Measurements from ENCODE around the gene ALKBH1. TPM values are rescaled to one million over a fixed set of nuclear protein-coding genes. Genes with fewer than 3 reads are reported as not detected.

The ALKBH1 gene
- total RNA-seq, 4 donors from 2014 or later = 9.7 to 12.7 (median 11.3) TPM

DNA sequence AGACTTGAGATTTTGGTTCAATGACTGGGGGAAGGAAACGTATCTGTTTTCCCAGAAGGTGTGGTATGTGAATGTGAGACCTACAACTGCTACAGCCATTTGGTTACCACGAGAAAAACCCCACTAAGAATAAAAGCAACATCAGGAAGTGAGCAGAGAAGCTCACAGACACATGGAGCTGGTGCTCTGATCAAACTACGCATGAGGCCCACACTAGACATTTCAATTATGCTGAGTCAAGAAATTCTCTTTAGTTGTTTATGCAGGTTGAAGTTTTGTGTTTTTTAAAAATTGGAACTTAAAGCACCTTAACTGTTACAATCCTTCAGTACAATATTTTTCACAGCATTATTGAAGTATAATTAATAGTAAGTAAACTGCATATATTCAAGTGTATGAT is 82.5 kb downstream of the ALKBH1 start:
- Histone ChIP-seq H3K36me3 (no peaks in the 10 kb centered on the region), H3K27me3 (no peaks in the 10 kb centered on the region), H3K4me3 (no peak overlapping the region), H3K9me3 (peaks cover 0 to 3% (median 0%) of the 10 kb centered on the region in 3 donors), H3K4me1 (no peaks in the 10 kb centered on the region), H3K27ac (no peak overlapping the region)
- TF ChIP-seq POLR2A (IDR thresholded peaks at IDR 0.05) = no peak
- TF ChIP-seq, protein P1, sequence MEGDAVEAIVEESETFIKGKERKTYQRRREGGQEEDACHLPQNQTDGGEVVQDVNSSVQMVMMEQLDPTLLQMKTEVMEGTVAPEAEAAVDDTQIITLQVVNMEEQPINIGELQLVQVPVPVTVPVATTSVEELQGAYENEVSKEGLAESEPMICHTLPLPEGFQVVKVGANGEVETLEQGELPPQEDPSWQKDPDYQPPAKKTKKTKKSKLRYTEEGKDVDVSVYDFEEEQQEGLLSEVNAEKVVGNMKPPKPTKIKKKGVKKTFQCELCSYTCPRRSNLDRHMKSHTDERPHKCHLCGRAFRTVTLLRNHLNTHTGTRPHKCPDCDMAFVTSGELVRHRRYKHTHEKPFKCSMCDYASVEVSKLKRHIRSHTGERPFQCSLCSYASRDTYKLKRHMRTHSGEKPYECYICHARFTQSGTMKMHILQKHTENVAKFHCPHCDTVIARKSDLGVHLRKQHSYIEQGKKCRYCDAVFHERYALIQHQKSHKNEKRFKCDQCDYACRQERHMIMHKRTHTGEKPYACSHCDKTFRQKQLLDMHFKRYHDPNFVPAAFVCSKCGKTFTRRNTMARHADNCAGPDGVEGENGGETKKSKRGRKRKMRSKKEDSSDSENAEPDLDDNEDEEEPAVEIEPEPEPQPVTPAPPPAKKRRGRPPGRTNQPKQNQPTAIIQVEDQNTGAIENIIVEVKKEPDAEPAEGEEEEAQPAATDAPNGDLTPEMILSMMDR (IDR thresholded peaks at IDR 0.05) = no peak
- no peak for TF ChIP-seq EP300 (IDR thresholded peaks at IDR 0.05)
- no peak for TF ChIP-seq POLR2AphosphoS5 (IDR thresholded peaks at IDR 0.05)
- ATAC-seq = no peak
- 49 to 66% methylated on average over 3 of the region's 3 CpGs for whole genome bisulfite sequencing, 2 donors (ENCODE audit: low coverage in 1 of 2)

DNA sequence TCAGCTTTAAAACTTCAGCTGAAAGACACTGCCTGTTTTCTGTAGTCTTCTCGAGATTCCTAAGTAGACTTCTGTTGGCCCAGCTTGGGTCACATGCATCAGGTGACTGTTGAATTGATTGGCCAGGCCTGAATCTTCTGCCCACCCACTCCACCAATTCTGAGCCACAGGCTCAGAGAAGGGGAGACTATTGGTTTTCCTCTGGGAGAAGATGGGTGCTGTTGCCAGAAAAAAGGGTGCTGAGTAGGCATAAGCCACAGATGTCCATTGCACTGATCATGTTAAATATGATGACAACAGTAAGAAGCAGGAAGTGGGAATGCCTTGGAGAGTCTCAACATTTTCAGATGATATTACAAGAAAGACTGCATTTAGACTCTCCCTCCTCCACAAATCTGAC is 84.6 kb downstream of the ALKBH1 start:
- peak; percentile 62 for ATAC-seq
- no peaks in the 10 kb centered on the region for H3K4me1 ChIP-seq
- no peak overlapping the region for H3K4me3 ChIP-seq
- H3K27me3 ChIP-seq = no peaks in the 10 kb centered on the region
- WGBS, 2 donors (ENCODE audit: low coverage in 1 of 2) = 88% methylated on average over 1 of the region's 1 CpG; no CpG with 5 or more reads in 1 of the 2 donors
- no peaks in the 10 kb centered on the region for H3K9me3 ChIP-seq
- no peak overlapping the region for H3K27ac ChIP-seq
- no peaks in the 10 kb centered on the region for H3K36me3 ChIP-seq
- TF ChIP-seq POLR2AphosphoS5 (IDR thresholded peaks at IDR 0.05) (no peak), POLR2A (IDR thresholded peaks at IDR 0.05) (no peak), EP300 (IDR thresholded peaks at IDR 0.05) (no peak)
- TF ChIP-seq, protein P1 (IDR thresholded peaks at IDR 0.05) = no peak

Small RNA genes within 50 kb of the gene (small RNA-seq; reads per million reads assigned to genes)
- 0 reads per million in 4 donors for gene COX6CP11

Other genes starting within 250 kb of the ALKBH1 start
- 100 to 1,000 TPM; 115 to 166 (median 129) TPM for gene AHSA1, start 249.9 kb downstream of the ALKBH1 start, total RNA-seq
- gene ISM2, start 209.2 kb downstream of the ALKBH1 start, total RNA-seq = under 1 TPM in 1 of 4 donors, not detected in 3; 0.31 TPM
- gene SPTLC2, start 91.4 kb downstream of the ALKBH1 start, total RNA-seq = 10 to 100 TPM; 13.2 to 35.2 (median 20.5) TPM
- 100 to 1,000 TPM in 3 of 4 donors, 10 to 100 TPM in 1; 88.9 to 383 (median 202) TPM for gene SLIRP, start 80 bp upstream of the ALKBH1 start, total RNA-seq
- gene SNW1, start 53.1 kb upstream of the ALKBH1 start, total RNA-seq = 10 to 100 TPM; 43.7 to 70.5 (median 49.4) TPM
- gene ADCK1, start 92.1 kb upstream of the ALKBH1 start, total RNA-seq = 10 to 100 TPM in 1 of 4 donors, 1 to 10 TPM in 3; 3.8 to 11.1 (median 6.8) TPM